NT2/D1 (cell line): ENCODE measurements around the gene OR10V1.

Source experiments
- SUZ12 ChIP-seq: IDR thresholded peaks from 2 replicates; pipeline ENCODE4 v1.6.1; 2011; ENCODE audit not compliant: insufficient read length, insufficient read depth; ENCODE audit errors: extremely low read depth
- YY1 ChIP-seq: IDR thresholded peaks from 2 replicates; pipeline ENCODE4 v1.6.1; 2011; ENCODE audit not compliant: insufficient read length, insufficient read depth
- ZNF274 ChIP-seq: IDR thresholded peaks from 2 replicates; pipeline ENCODE4 v1.6.1; 2011; ENCODE audit warnings: mild to moderate bottlenecking, low read depth, low read length

DNA sequence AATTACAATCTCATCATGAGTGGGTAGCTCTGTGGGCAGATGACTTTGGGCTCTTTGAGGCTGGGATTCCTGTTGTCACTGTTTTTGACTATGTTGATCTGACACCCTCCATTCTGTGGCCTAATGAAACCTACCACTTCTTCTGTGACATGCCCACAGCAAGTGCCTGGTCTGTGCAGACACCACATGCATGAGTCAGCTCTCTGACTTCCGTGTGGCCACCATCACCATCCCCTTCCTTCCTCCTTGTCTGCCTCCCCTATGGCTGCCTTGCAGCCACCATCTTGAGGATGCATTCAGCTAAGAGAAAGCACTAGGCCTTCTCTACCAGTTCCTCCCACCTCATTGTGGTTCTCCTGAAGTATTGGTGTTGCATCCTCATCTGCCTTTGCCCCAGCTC lies 15.3 kb upstream of the OR10V1 start:
- no peak for TF ChIP-seq ZNF274
- TF ChIP-seq YY1, result no peak
- no peak for TF ChIP-seq SUZ12
